GM12891 (cell line): ENCODE measurements around the gene PCSK6.

Experiments
- PAX5 ChIP-seq: IDR thresholded peaks from 2 replicates; pipeline ENCODE4 v1.6.1; 2011; ENCODE audit warnings: low read length, moderate library complexity, mild to moderate bottlenecking; ENCODE audit not compliant: insufficient read depth, severe bottlenecking
- POLR2A ChIP-seq: IDR thresholded peaks from 2 replicates; pipeline ENCODE4 v1.6.1; 2011; ENCODE audit warnings: low read depth, low read length, control low read depth
- POLR2AphosphoS5 ChIP-seq: IDR thresholded peaks from 2 replicates; pipeline ENCODE4 v1.6.1; 2011; ENCODE audit warnings: low read depth, low read length, control low read depth
- SPI1 ChIP-seq: IDR thresholded peaks from 2 replicates; pipeline ENCODE4 v1.6.1; 2011; ENCODE audit warnings: low read depth, low read length, control low read depth

- TF ChIP-seq PAX5 (no peak), SPI1 (no peak), POLR2A (no peak), POLR2AphosphoS5 (no peak)
Measured at GRCh38 chr15:101349047-101349951, 140.2 kb downstream of the PCSK6 start.
